Measurements from ENCODE around the gene OS9.

Gene OS9

GRCh38 chr12:57766464-57767304, 72.8 kb downstream of the OS9 start, which contains the start of gene CYP27B1:
CYP27B1 (minus strand) TSS chr12:57767078; CDS start chr12:57767041, 37 bp downstream.
- DNase-seq (ENCODE audit: extremely low read depth, insufficient read length) = no peak
- Histone ChIP-seq H3K4me3 (replicated peaks; ENCODE audit: low read depth, low read length) (no peak within 1 kb of the TSS), H3K27me3 (replicated peaks; ENCODE audit: control insufficient read depth, insufficient read depth, low read length) (no peaks in the 10 kb centered on the region; the same call in 1 of the 2 replicates), H3K36me3 (ENCODE audit: control insufficient read depth, insufficient read depth, low read length) (peaks cover 4% of the 10 kb centered on the region)
- TF ChIP-seq CTCF (IDR thresholded peaks at IDR 0.05; ENCODE audit: insufficient read depth, low read length, poor library complexity, severe bottlenecking) = no peak

GRCh38 chr12:57767305-57767698, 73.4 kb downstream of the OS9 start:
- H3K27me3 ChIP-seq (replicated peaks; ENCODE audit: control insufficient read depth, insufficient read depth, low read length) = no peaks in the 10 kb centered on the region; the same call in 1 of the 2 replicates
- H3K4me3 ChIP-seq (replicated peaks; ENCODE audit: low read depth, low read length) = no peak overlapping the region
- H3K36me3 ChIP-seq (ENCODE audit: control insufficient read depth, insufficient read depth, low read length) = peaks cover 4% of the 10 kb centered on the region
- no peak for TF ChIP-seq CTCF (IDR thresholded peaks at IDR 0.05; ENCODE audit: insufficient read depth, low read length, poor library complexity, severe bottlenecking)
- no peak for DNase-seq (ENCODE audit: extremely low read depth, insufficient read length)

GRCh38 chr12:57767876-57768275, 73.9 kb downstream of the OS9 start:
- TF ChIP-seq CTCF (IDR thresholded peaks at IDR 0.05; ENCODE audit: insufficient read depth, low read length, poor library complexity, severe bottlenecking) = no peak
- H3K27me3 ChIP-seq (replicated peaks; ENCODE audit: control insufficient read depth, insufficient read depth, low read length) = no peaks in the 10 kb centered on the region; the same call in 1 of the 2 replicates

GRCh38 chr12:57769594-57769993, 75.7 kb downstream of the OS9 start:
- Histone ChIP-seq H3K27me3 (replicated peaks; ENCODE audit: control insufficient read depth, insufficient read depth, low read length) (no peaks in the 10 kb centered on the region; the same call in 1 of the 2 replicates), H3K36me3 (ENCODE audit: control insufficient read depth, insufficient read depth, low read length) (peaks cover 4% of the 10 kb centered on the region), H3K4me3 (replicated peaks; ENCODE audit: low read depth, low read length) (no peak overlapping the region)
- TF ChIP-seq CTCF (IDR thresholded peaks at IDR 0.05; ENCODE audit: insufficient read depth, low read length, poor library complexity, severe bottlenecking) = no peak
- no peak for DNase-seq (ENCODE audit: extremely low read depth, insufficient read length)

More at GRCh38 chr12:57767876-57768275, 73.9 kb downstream of the OS9 start:
- H3K4me3 ChIP-seq (replicated peaks; ENCODE audit: low read depth, low read length) = no peak overlapping the region
- H3K36me3 ChIP-seq (ENCODE audit: control insufficient read depth, insufficient read depth, low read length) = peaks cover 4% of the 10 kb centered on the region
- no peak for DNase-seq (ENCODE audit: extremely low read depth, insufficient read length)

GRCh38 chr12:57770734-57771133, 76.8 kb downstream of the OS9 start:
- Histone ChIP-seq H3K27me3 (replicated peaks; ENCODE audit: control insufficient read depth, insufficient read depth, low read length) (no peaks in the 10 kb centered on the region; the same call in 1 of the 2 replicates), H3K4me3 (replicated peaks; ENCODE audit: low read depth, low read length) (no peak overlapping the region; the same call in 1 of the 2 replicates), H3K36me3 (ENCODE audit: control insufficient read depth, insufficient read depth, low read length) (peaks cover 4% of the 10 kb centered on the region)
- no peak for TF ChIP-seq CTCF (IDR thresholded peaks at IDR 0.05; ENCODE audit: insufficient read depth, low read length, poor library complexity, severe bottlenecking)
- DNase-seq (ENCODE audit: extremely low read depth, insufficient read length) = no peak

Data from GM06990 (cell line).